Measurements from ENCODE around the gene SULT1C2. TPM values are rescaled to one million over a fixed set of nuclear protein-coding genes. Genes with fewer than 3 reads are reported as not detected.

The SULT1C2 gene
- polyA plus RNA-seq (2012; ENCODE audit: insufficient read length, low read depth), result not detected

DNA sequence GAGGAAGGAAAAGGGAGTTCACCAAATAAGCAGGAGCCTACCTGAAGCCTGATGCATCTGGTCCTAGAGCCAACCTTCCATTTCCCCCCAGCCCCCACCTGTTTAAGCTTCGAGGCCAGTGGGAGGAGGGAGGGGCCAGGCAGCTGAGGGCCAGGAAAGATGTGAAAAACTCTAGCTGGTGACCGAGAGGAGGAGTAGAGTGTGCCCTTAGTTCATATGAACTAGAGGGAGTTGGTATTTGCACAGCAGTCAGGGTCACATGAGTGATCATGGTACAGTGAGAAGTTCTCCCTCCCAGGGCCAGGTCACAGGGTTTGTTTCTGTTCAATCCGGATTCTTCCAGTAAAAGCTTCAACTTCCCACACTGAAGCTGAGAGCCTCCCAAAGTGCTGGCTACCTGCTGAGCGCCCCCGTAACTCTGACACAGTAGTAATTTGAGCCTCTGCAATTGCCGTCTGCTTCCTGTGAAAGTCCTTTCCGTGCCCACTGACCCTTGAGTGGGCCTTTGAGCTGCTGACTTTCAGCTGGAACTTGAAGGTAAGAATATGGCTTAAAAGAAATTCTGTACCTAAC, at the start of gene SULT1C2:
Gene SULT1C2 (plus strand): TSS at position 362 of the 573 bp plus-strand sequence. CDS start 4,773 bp downstream, outside the sequence.
- TF ChIP-seq SIN3A (IDR thresholded peaks at IDR 0.05; ENCODE audit: borderline replicate concordance, insufficient read depth, low read length) (no peak), FOXP2 (optimal IDR thresholded peaks at IDR 0.05; ENCODE audit: borderline replicate concordance, extremely low read depth, extremely low read length, insufficient read depth) (no peak)

DNA sequence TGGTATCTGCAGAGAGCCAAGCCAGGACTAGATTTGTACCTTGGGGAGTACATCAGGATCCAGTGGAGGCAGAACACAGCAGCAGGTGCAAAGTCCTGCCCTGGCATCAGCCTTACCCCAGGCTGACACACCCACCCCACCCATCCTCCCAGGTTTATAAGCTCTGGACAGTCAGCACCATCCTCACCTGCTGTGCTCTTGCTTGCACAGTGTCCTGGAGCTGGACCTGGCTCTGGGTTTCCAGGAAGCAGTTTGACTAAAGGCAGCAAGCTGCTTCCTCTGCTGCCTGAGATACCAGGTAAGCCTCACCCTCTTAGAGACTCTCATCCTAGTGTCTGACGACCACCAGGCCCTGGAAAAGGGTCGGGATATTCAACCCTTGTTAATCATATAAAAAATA, 48.9 kb upstream of the SULT1C2 start, which contains the start of gene SULT1C3:
Gene SULT1C3 (plus strand): TSS at position 183 of the 400 bp plus-strand sequence. CDS start 7,227 bp downstream, outside the sequence.
- TF ChIP-seq, protein P1, sequence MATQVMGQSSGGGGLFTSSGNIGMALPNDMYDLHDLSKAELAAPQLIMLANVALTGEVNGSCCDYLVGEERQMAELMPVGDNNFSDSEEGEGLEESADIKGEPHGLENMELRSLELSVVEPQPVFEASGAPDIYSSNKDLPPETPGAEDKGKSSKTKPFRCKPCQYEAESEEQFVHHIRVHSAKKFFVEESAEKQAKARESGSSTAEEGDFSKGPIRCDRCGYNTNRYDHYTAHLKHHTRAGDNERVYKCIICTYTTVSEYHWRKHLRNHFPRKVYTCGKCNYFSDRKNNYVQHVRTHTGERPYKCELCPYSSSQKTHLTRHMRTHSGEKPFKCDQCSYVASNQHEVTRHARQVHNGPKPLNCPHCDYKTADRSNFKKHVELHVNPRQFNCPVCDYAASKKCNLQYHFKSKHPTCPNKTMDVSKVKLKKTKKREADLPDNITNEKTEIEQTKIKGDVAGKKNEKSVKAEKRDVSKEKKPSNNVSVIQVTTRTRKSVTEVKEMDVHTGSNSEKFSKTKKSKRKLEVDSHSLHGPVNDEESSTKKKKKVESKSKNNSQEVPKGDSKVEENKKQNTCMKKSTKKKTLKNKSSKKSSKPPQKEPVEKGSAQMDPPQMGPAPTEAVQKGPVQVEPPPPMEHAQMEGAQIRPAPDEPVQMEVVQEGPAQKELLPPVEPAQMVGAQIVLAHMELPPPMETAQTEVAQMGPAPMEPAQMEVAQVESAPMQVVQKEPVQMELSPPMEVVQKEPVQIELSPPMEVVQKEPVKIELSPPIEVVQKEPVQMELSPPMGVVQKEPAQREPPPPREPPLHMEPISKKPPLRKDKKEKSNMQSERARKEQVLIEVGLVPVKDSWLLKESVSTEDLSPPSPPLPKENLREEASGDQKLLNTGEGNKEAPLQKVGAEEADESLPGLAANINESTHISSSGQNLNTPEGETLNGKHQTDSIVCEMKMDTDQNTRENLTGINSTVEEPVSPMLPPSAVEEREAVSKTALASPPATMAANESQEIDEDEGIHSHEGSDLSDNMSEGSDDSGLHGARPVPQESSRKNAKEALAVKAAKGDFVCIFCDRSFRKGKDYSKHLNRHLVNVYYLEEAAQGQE (IDR thresholded peaks at IDR 0.05; ENCODE audit: insufficient read depth in 1 of 2, low read depth in 2 of 2, low read length in 2 of 2), result no peak
- TF ChIP-seq POLR2AphosphoS5 (IDR thresholded peaks at IDR 0.05; ENCODE audit: low read depth, low read length) (no peak), FOXP2 (optimal IDR thresholded peaks at IDR 0.05; ENCODE audit: borderline replicate concordance, extremely low read depth, extremely low read length, insufficient read depth) (no peak), SIN3A (IDR thresholded peaks at IDR 0.05; ENCODE audit: borderline replicate concordance, insufficient read depth, low read length) (no peak), TAF1 (IDR thresholded peaks at IDR 0.05; ENCODE audit: borderline replicate concordance, insufficient read depth, low read length) (no peak)

DNA sequence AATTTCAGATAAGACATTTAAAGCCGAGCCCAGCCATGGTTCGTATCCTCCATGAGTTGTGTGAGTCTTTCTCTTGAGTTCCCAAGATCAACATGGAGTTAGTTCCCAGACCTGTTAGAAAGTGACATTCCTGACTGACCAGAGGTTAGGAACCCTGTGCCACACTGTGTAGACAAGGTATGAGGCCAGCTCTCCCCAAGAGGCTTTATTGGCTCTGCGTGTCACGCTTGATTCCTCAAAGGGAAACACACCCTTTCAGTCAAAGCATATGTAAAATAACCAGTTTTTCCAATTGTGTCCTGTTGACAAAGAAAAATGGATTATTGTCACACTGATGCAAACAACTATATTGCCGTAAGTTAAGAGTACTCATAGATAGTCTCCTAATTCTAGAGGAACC, 47.7 kb upstream of the SULT1C2 start:
- TF ChIP-seq TAF1 (IDR thresholded peaks at IDR 0.05; ENCODE audit: borderline replicate concordance, insufficient read depth, low read length), result no peak
- TF ChIP-seq, protein P1 (IDR thresholded peaks at IDR 0.05; ENCODE audit: insufficient read depth in 1 of 2, low read depth in 2 of 2, low read length in 2 of 2), result no peak
- no peak for TF ChIP-seq SIN3A (IDR thresholded peaks at IDR 0.05; ENCODE audit: borderline replicate concordance, insufficient read depth, low read length)
- no peak for TF ChIP-seq POLR2AphosphoS5 (IDR thresholded peaks at IDR 0.05; ENCODE audit: low read depth, low read length)
- TF ChIP-seq FOXP2 (optimal IDR thresholded peaks at IDR 0.05; ENCODE audit: borderline replicate concordance, extremely low read depth, extremely low read length, insufficient read depth), result no peak

- TF ChIP-seq FOXP2 (optimal IDR thresholded peaks at IDR 0.05; ENCODE audit: borderline replicate concordance, extremely low read depth, extremely low read length, insufficient read depth) (no peak), TAF1 (IDR thresholded peaks at IDR 0.05; ENCODE audit: borderline replicate concordance, insufficient read depth, low read length) (no peak), POLR2AphosphoS5 (IDR thresholded peaks at IDR 0.05; ENCODE audit: low read depth, low read length) (no peak), SIN3A (IDR thresholded peaks at IDR 0.05; ENCODE audit: borderline replicate concordance, insufficient read depth, low read length) (no peak)
- TF ChIP-seq, protein P1 (IDR thresholded peaks at IDR 0.05; ENCODE audit: insufficient read depth in 1 of 2, low read depth in 2 of 2, low read length in 2 of 2), result no peak
Observed at GRCh38 chr2:108243566-108243965, 45.1 kb upstream of the SULT1C2 start.

GRCh38 chr2:108244667-108245414, 43.9 kb upstream of the SULT1C2 start:
- TF ChIP-seq SIN3A (IDR thresholded peaks at IDR 0.05; ENCODE audit: borderline replicate concordance, insufficient read depth, low read length), result no peak
- TF ChIP-seq, protein P1 (IDR thresholded peaks at IDR 0.05; ENCODE audit: insufficient read depth in 1 of 2, low read depth in 2 of 2, low read length in 2 of 2), result no peak
- TF ChIP-seq POLR2AphosphoS5 (IDR thresholded peaks at IDR 0.05; ENCODE audit: low read depth, low read length), result no peak
- no peak for TF ChIP-seq TAF1 (IDR thresholded peaks at IDR 0.05; ENCODE audit: borderline replicate concordance, insufficient read depth, low read length)
- TF ChIP-seq FOXP2 (optimal IDR thresholded peaks at IDR 0.05; ENCODE audit: borderline replicate concordance, extremely low read depth, extremely low read length, insufficient read depth), result no peak

All from PFSK-1 (cell line).